GM18508 (cell line): Measurements from ENCODE around the gene CCDC12.

Experiments
- ATAC-seq: cut with Tn5 transposase; IDR thresholded peaks from one replicate; pipeline ENCODE4 v1.9.1; 2021; ENCODE audit warnings: moderate number of reproducible peaks; ENCODE audit not compliant: insufficient read depth, unreplicated experiment

CCDC12 gene

GRCh38 chr3:46899151-46900006, 77.2 kb downstream of the CCDC12 start:
- no peak for ATAC-seq

GRCh38 chr3:46898321-46899150, 78.0 kb downstream of the CCDC12 start:
- ATAC-seq, result no peak

- no peak for ATAC-seq
These were observed 78.7 kb downstream of the CCDC12 start for GRCh38 chr3:46897829-46898320.

- ATAC-seq, result no peak
These were observed 79.5 kb downstream of the CCDC12 start for GRCh38 chr3:46897031-46897430.

- no peak for ATAC-seq
These were observed 80.2 kb downstream of the CCDC12 start for GRCh38 chr3:46896386-46896785.

- no peak for ATAC-seq
These were observed 80.8 kb downstream of the CCDC12 start for GRCh38 chr3:46895761-46896160.

- ATAC-seq, result no peak
These were observed 81.3 kb downstream of the CCDC12 start for GRCh38 chr3:46895204-46895660.

GRCh38 chr3:46894256-46894655, 82.3 kb downstream of the CCDC12 start:
- ATAC-seq, result no peak

- ATAC-seq, result no peak
These were observed 82.8 kb downstream of the CCDC12 start for GRCh38 chr3:46893763-46894162.

GRCh38 chr3:46893146-46893748, 83.3 kb downstream of the CCDC12 start:
- no peak for ATAC-seq

- ATAC-seq, result no peak
These were observed 84.0 kb downstream of the CCDC12 start for GRCh38 chr3:46892285-46893145.

- ATAC-seq, result no peak
These were observed 85.4 kb downstream of the CCDC12 start for GRCh38 chr3:46891132-46891531.

GRCh38 chr3:46890132-46890531, 86.4 kb downstream of the CCDC12 start:
- no peak for ATAC-seq

GRCh38 chr3:46889381-46890110, 87.0 kb downstream of the CCDC12 start:
- ATAC-seq, result no peak

- ATAC-seq, result no peak
These were observed 87.8 kb downstream of the CCDC12 start for GRCh38 chr3:46888705-46889104.

- no peak for ATAC-seq
These were observed 88.5 kb downstream of the CCDC12 start for GRCh38 chr3:46887980-46888494.

GRCh38 chr3:46885612-46886011, 90.9 kb downstream of the CCDC12 start:
- no peak for ATAC-seq

GRCh38 chr3:46884929-46885328, 91.6 kb downstream of the CCDC12 start:
- ATAC-seq, result no peak

GRCh38 chr3:46884427-46884826, 92.1 kb downstream of the CCDC12 start:
- ATAC-seq, result no peak
